H9 (cell line): ENCODE measurements around the gene PTPRN2. TPM values are rescaled to one million over a fixed set of nuclear protein-coding genes. Genes with fewer than 3 reads are reported as not detected.

Experiments used
- DNase-seq: peaks from one replicate; pipeline ENCODE4 v3.0.0-alpha.2; 2017
- H2AFZ ChIP-seq: one replicate; pipeline ENCODE4 v1.6.1; 2013; ENCODE audit warnings: mild to moderate bottlenecking, low read length, control low read depth, moderate library complexity
- H2AK5ac ChIP-seq: 2 replicates; pipeline ENCODE4 v1.6.1; 2013; ENCODE audit warnings: low read length, control low read depth, mixed read lengths; ENCODE audit not compliant: insufficient read length
- H2BK120ac ChIP-seq: one replicate; pipeline ENCODE4 v1.6.1; 2013; ENCODE audit warnings: low read depth, mild to moderate bottlenecking, low read length, control low read depth, inconsistent platforms; ENCODE audit not compliant: poor library complexity, severe bottlenecking
- H2BK12ac ChIP-seq: 2 replicates; pipeline ENCODE4 v1.6.1; 2013; ENCODE audit warnings: low read length, control low read depth, mixed read lengths, low read depth; ENCODE audit not compliant: insufficient read length
- H2BK15ac ChIP-seq: 2 replicates; pipeline ENCODE4 v1.6.1; 2013; ENCODE audit warnings: low read depth, low read length, control low read depth
- H2BK20ac ChIP-seq: one replicate; pipeline ENCODE4 v1.6.1; 2013; ENCODE audit warnings: low read depth, mild to moderate bottlenecking, low read length, control low read depth, inconsistent platforms; ENCODE audit not compliant: poor library complexity, severe bottlenecking
- H2BK5ac ChIP-seq: 2 replicates; pipeline ENCODE4 v1.6.1; 2013; ENCODE audit warnings: low read length, control low read depth, mixed read lengths; ENCODE audit not compliant: insufficient read length
- H3K14ac ChIP-seq: 2 replicates; pipeline ENCODE4 v1.6.1; 2013; ENCODE audit warnings: low read length, control low read depth; ENCODE audit not compliant: insufficient read depth
- H3K18ac ChIP-seq: 2 replicates; pipeline ENCODE4 v1.6.1; 2013; ENCODE audit warnings: low read depth, mild to moderate bottlenecking, mixed read lengths, low read length, control low read depth; ENCODE audit not compliant: insufficient read length
- H3K23ac ChIP-seq: 2 replicates; pipeline ENCODE4 v1.6.1; 2013; ENCODE audit warnings: low read length, control low read depth, mixed read lengths, low read depth; ENCODE audit not compliant: insufficient read length
- H3K23me2 ChIP-seq: 2 replicates; pipeline ENCODE4 v1.6.1; 2013; ENCODE audit warnings: low read depth, mild to moderate bottlenecking, mixed read lengths, low read length, control low read depth; ENCODE audit not compliant: insufficient read length, poor library complexity, severe bottlenecking
- H3K27ac ChIP-seq: 2 replicates; pipeline ENCODE4 v1.5.1; 2013; ENCODE audit warnings: low read length, control low read depth, mixed read lengths, low read depth; ENCODE audit not compliant: insufficient read length
- H3K27me3 ChIP-seq: 2 replicates; pipeline ENCODE4 v1.6.1; 2013; ENCODE audit warnings: low read length, control low read depth, inconsistent platforms; ENCODE audit not compliant: insufficient read depth
- H3K4ac ChIP-seq: 2 replicates; pipeline ENCODE4 v1.6.1; 2013; ENCODE audit warnings: low read depth, mild to moderate bottlenecking, control low read depth, inconsistent platforms, low read length, moderate library complexity
- H3K4me1 ChIP-seq: 2 replicates; pipeline ENCODE4 v1.6.1; 2013; ENCODE audit warnings: low read length, control low read depth, inconsistent platforms; ENCODE audit not compliant: insufficient read depth
- H3K4me2 ChIP-seq: 2 replicates; pipeline ENCODE4 v1.6.1; 2013; ENCODE audit warnings: low read length, control low read depth, mixed read lengths; ENCODE audit not compliant: insufficient read length, insufficient read depth
- H3K56ac ChIP-seq: 2 replicates; pipeline ENCODE4 v1.6.1; 2013; ENCODE audit warnings: low read depth, mild to moderate bottlenecking, mixed read lengths, low read length, control low read depth; ENCODE audit not compliant: insufficient read length
- H3K79me1 ChIP-seq: 2 replicates; pipeline ENCODE4 v1.6.1; 2013; ENCODE audit warnings: low read depth, mild to moderate bottlenecking, moderate library complexity, low read length, control low read depth, inconsistent platforms; ENCODE audit not compliant: insufficient read depth, poor library complexity, severe bottlenecking
- H3K79me2 ChIP-seq: 2 replicates; pipeline ENCODE4 v1.6.1; 2013; ENCODE audit warnings: low read length, control low read depth, inconsistent platforms; ENCODE audit not compliant: insufficient read depth
- H3K9ac ChIP-seq: 2 replicates; pipeline ENCODE4 v1.6.1; 2013; ENCODE audit warnings: low read length, control low read depth, mixed read lengths; ENCODE audit not compliant: insufficient read length; ENCODE audit errors: extremely low read depth
- H3K9me3 ChIP-seq: one replicate; pipeline ENCODE4 v1.6.1; 2013; ENCODE audit warnings: low read depth, low read length, inconsistent platforms; ENCODE audit not compliant: control insufficient read depth
- H3T11ph ChIP-seq: one replicate; pipeline ENCODE4 v1.6.1; 2013; ENCODE audit warnings: mild to moderate bottlenecking, low read length, control low read depth, inconsistent platforms
- H4K20me1 ChIP-seq: one replicate; pipeline ENCODE4 v1.6.1; 2013; ENCODE audit not compliant: control insufficient read depth, insufficient read length, insufficient read depth
- H4K5ac ChIP-seq: 2 replicates; pipeline ENCODE4 v1.6.1; 2013; ENCODE audit warnings: low read depth, mild to moderate bottlenecking, mixed read lengths, low read length, control low read depth; ENCODE audit not compliant: insufficient read length
- H4K8ac ChIP-seq: replicated peaks from 2 replicates; pipeline ENCODE4 v1.6.1; 2013; ENCODE audit warnings: low read length, control low read depth, mixed read lengths, low read depth; ENCODE audit not compliant: insufficient read length
- H4K91ac ChIP-seq: 2 replicates; pipeline ENCODE4 v1.6.1; 2013; ENCODE audit warnings: low read depth, mild to moderate bottlenecking, moderate library complexity, mixed read lengths, low read length, control low read depth; ENCODE audit not compliant: insufficient read length
- H3K27ac Mint-ChIP-seq, 3 experiments: 2 replicates in 2 of 3; 3 replicates in 1 of 3; pipeline ENCODE4 v1.8.0; 2020 to 2021; ENCODE audit warnings: mixed read lengths in 3 of 3, mild to moderate bottlenecking in 1 of 3, moderate library complexity in 1 of 3
- H3K27me3 Mint-ChIP-seq: 2 replicates; pipeline ENCODE4 v1.8.0; 2021; ENCODE audit warnings: low read depth, mild to moderate bottlenecking, moderate library complexity, mixed read lengths
- H3K36me3 Mint-ChIP-seq, 3 experiments: 2 replicates in 2 of 3; 3 replicates in 1 of 3; pipeline ENCODE4 v1.8.0; 2020 to 2021; ENCODE audit warnings: low read depth in 3 of 3, mixed read lengths in 3 of 3; ENCODE audit not compliant: insufficient read depth in 1 of 3
- H3K4me1 Mint-ChIP-seq, 2 experiments: 2 replicates each; pipeline ENCODE4 v1.8.0; 2020; ENCODE audit warnings: mixed read lengths in 2 of 2
- H3K4me3 Mint-ChIP-seq, 2 experiments: 2 replicates in 1 of 2; 3 replicates in 1 of 2; pipeline ENCODE4 v1.8.0; 2020 to 2021; ENCODE audit warnings: mild to moderate bottlenecking in 2 of 2, mixed read lengths in 2 of 2, moderate library complexity in 1 of 2
- H3K9me3 Mint-ChIP-seq, 2 experiments: 2 replicates in 1 of 2; 3 replicates in 1 of 2; pipeline ENCODE4 v1.8.0; 2020; ENCODE audit warnings: mild to moderate bottlenecking in 2 of 2, mixed read lengths in 2 of 2, moderate library complexity in 1 of 2
- CTCF ChIP-seq: fragments of 200-600 bp; sonication (generic); conservative IDR thresholded peaks from 3 replicates; pipeline ENCODE4 v1.8.0; 2021; ENCODE audit warnings: antibody characterized with exemption, mild to moderate bottlenecking
- WGBS: extraction: QIAGEN DNeasy Blood & Tissue Kit; methylation state at CpG from one replicate; pipeline ENCODE4 v1.1.7; 2013; ENCODE audit warnings: missing lambda C conversion rate, low lambda C conversion rate, mixed read lengths; ENCODE audit not compliant: insufficient read length; ENCODE audit errors: extremely low coverage; 5-methylcytosine and 5-hydroxymethylcytosine counted together
- total RNA-seq: library from RNA; stranded (reverse); gene quantifications from 2 replicates; pipeline ENCODE4 v1.2.1, GENCODE V29; 2021

Gene PTPRN2
- total RNA-seq, 1 experiment from 2014 or later = 5.2 TPM

GRCh38 chr7:158241919-158242318 lies 345.7 kb downstream of the PTPRN2 start:
- H2BK120ac ChIP-seq = no peak overlapping the region
- H3K27ac ChIP-seq = no peak overlapping the region
- Mint-ChIP-seq H3K36me3 (peaks cover 0 to 2% (median 0%) of the 10 kb centered on the region in 3 experiments; a peak in 2 of 7 replicates), H3K27ac (no peak overlapping the region), H3K4me3 (no peak overlapping the region), H3K4me1 (peaks cover 5 to 7% of the 10 kb centered on the region in 2 experiments; a peak in 2 of 4 replicates), H3K9me3 (no peaks in the 10 kb centered on the region; a peak in 1 of 5 replicates), H3K27me3 (no peaks in the 10 kb centered on the region)
- H3K9me3 ChIP-seq = no peaks in the 10 kb centered on the region
- no peak overlapping the region for H4K91ac ChIP-seq
- no peak overlapping the region for H2AK5ac ChIP-seq
- no peak overlapping the region for H3K23ac ChIP-seq
- H3K79me1 ChIP-seq = no peaks in the 10 kb centered on the region
- no peaks in the 10 kb centered on the region for H4K20me1 ChIP-seq
- H2AFZ ChIP-seq = no peak overlapping the region
- DNase-seq = no peak
- H4K8ac ChIP-seq = no peak overlapping the region
- H2BK5ac ChIP-seq = no peak overlapping the region
- H3K18ac ChIP-seq = no peak overlapping the region
- H4K5ac ChIP-seq = no peak overlapping the region
- no peak overlapping the region for H3K56ac ChIP-seq
- H3K23me2 ChIP-seq = no peaks in the 10 kb centered on the region
- no peak overlapping the region for H2BK12ac ChIP-seq
- H2BK15ac ChIP-seq = no peak overlapping the region
- no peaks in the 10 kb centered on the region for H3K4me1 ChIP-seq
- no CpG with 5 or more reads among the region's 7 CpGs for WGBS
- no peak overlapping the region for H3K4ac ChIP-seq
- no peak overlapping the region for H2BK20ac ChIP-seq
- no peak overlapping the region for H3K4me2 ChIP-seq
- no peak overlapping the region for H3K14ac ChIP-seq
- H3K79me2 ChIP-seq = no peaks in the 10 kb centered on the region
- no peaks in the 10 kb centered on the region for H3K27me3 ChIP-seq
- TF ChIP-seq CTCF = no peak
- no peak overlapping the region for H3T11ph ChIP-seq
- no peak overlapping the region for H3K9ac ChIP-seq
